HEK293 (cell line): ENCODE data around the gene UBR4.
A peak's percentile ranks its signal among the peaks of the same experiment; 100 is the strongest.

Source experiments
- CTCF ChIA-PET: fragments of 350-600 bp; formaldehyde crosslinking; extraction: SDS; loops from one replicate; lab custom pipeline; 2021; ENCODE audit warnings: antibody characterized with exemption; lab: Yijun Ruan, JAX
- POLR2A ChIA-PET: fragments of 300-600 bp; formaldehyde crosslinking; extraction: SDS; loops from one replicate; lab custom pipeline; 2020; ENCODE audit warnings: antibody characterized with exemption, inconsistent platforms; lab: Yijun Ruan, JAX
- H3K27ac ChIP-seq: fragments of 200-500 bp; sonication (Bioruptor generic); 2 replicates; pipeline ENCODE4 v1.5.1; 2014; ENCODE audit warnings: low read depth, low read length, control low read depth, inconsistent platforms; ENCODE audit errors: extremely low read depth
- H3K36me3 ChIP-seq, 2 experiments: fragments of 200-500 bp in 1 of 2; sonication (Bioruptor generic) in 1 of 2; 1 replicate in 1 of 2; 2 replicates in 1 of 2; pipeline ENCODE4 v1.5.1; 2014 to 2017; ENCODE audit warnings: inconsistent platforms in 2 of 2, low read length in 2 of 2; ENCODE audit not compliant: control insufficient read depth in 2 of 2, insufficient read depth in 1 of 2
- H3K4me1 ChIP-seq: fragments of 200-500 bp; sonication (Bioruptor generic); 2 replicates; pipeline ENCODE4 v1.5.1; 2014; ENCODE audit warnings: mild to moderate bottlenecking, low read length, inconsistent platforms; ENCODE audit not compliant: control insufficient read depth, insufficient read depth
- H3K4me3 ChIP-seq: 2 replicates; pipeline ENCODE4 v1.5.1; 2011; ENCODE audit warnings: low read depth, mild to moderate bottlenecking, control low read depth, low read length, moderate library complexity
- H3K9me3 ChIP-seq: fragments of 200-500 bp; sonication (Bioruptor generic); 2 replicates; pipeline ENCODE4 v1.5.1; 2014; ENCODE audit warnings: low read depth, low read length, inconsistent platforms; ENCODE audit not compliant: control insufficient read depth, insufficient read depth
- CTCF ChIP-seq: fragments of 450-650 bp; formaldehyde crosslinking; IDR thresholded peaks from 2 replicates; pipeline ENCODE4 v1.5.1; 2016; ENCODE audit warnings: missing biosample characterization, missing genetic modification characterization
- MEIS1 ChIP-seq: sonication (generic); formaldehyde crosslinking; IDR thresholded peaks from 2 replicates; pipeline ENCODE4 v1.8.1; 2022; ENCODE audit warnings: missing genetic modification reagents, mild to moderate bottlenecking, borderline replicate concordance
- PRDM2 ChIP-seq: fragments of 450-650 bp; formaldehyde crosslinking; IDR thresholded peaks from 2 replicates; pipeline ENCODE4 v1.5.1; 2016; ENCODE audit warnings: missing biosample characterization, missing genetic modification characterization, borderline replicate concordance
- ZNF148 ChIP-seq: fragments of 450-650 bp; formaldehyde crosslinking; IDR thresholded peaks from 2 replicates; pipeline ENCODE4 v1.5.0; 2017; ENCODE audit warnings: missing biosample characterization, missing genetic modification characterization, borderline replicate concordance
- ZNF280D ChIP-seq: fragments of 450-650 bp; formaldehyde crosslinking; IDR thresholded peaks from 2 replicates; pipeline ENCODE4 v1.5.1; 2016; ENCODE audit warnings: missing biosample characterization, missing genetic modification characterization
- ZNF311 ChIP-seq: fragments of 450-650 bp; formaldehyde crosslinking; IDR thresholded peaks from 2 replicates; pipeline ENCODE4 v1.5.1; 2017; ENCODE audit warnings: missing biosample characterization, missing genetic modification characterization, borderline replicate concordance
- ZNF48 ChIP-seq: fragments of 450-650 bp; formaldehyde crosslinking; IDR thresholded peaks from 2 replicates; pipeline ENCODE4 v1.5.1; 2016; ENCODE audit warnings: missing biosample characterization, missing genetic modification characterization
- ZNF518A ChIP-seq: fragments of 450-650 bp; formaldehyde crosslinking; conservative IDR thresholded peaks from 2 replicates; pipeline ENCODE4 v1.5.1; 2016; ENCODE audit warnings: low read depth, missing biosample characterization, missing genetic modification characterization
- ZNF521 ChIP-seq: fragments of 450-650 bp; formaldehyde crosslinking; IDR thresholded peaks from 2 replicates; pipeline ENCODE4 v1.5.1; 2017; ENCODE audit warnings: missing biosample characterization, mild to moderate bottlenecking, missing genetic modification characterization
- ZNF585B ChIP-seq: fragments of 450-650 bp; formaldehyde crosslinking; IDR thresholded peaks from 2 replicates; pipeline ENCODE4 v1.5.1; 2016; ENCODE audit warnings: missing biosample characterization, missing genetic modification characterization
- ZNF660 ChIP-seq: fragments of 450-650 bp; IDR thresholded peaks from 2 replicates; pipeline ENCODE4 v1.5.1; 2018; ENCODE audit warnings: missing biosample characterization, mild to moderate bottlenecking, missing genetic modification characterization
- ZNF707 ChIP-seq: fragments of 450-650 bp; formaldehyde crosslinking; IDR thresholded peaks from 2 replicates; pipeline ENCODE4 v1.5.1; 2016; ENCODE audit warnings: missing biosample characterization, missing genetic modification characterization
- ZNF768 ChIP-seq: fragments of 450-650 bp; formaldehyde crosslinking; IDR thresholded peaks from 2 replicates; pipeline ENCODE4 v1.5.1; 2018; ENCODE audit warnings: missing biosample characterization, mild to moderate bottlenecking, missing genetic modification characterization
- ZSCAN4 ChIP-seq: fragments of 450-650 bp; formaldehyde crosslinking; IDR thresholded peaks from 2 replicates; pipeline ENCODE4 v1.5.1; 2017; ENCODE audit warnings: missing biosample characterization, missing genetic modification characterization

The UBR4 gene

GRCh38 chr1:19240673-19241538 is 30.8 kb upstream of the UBR4 start (continued):
- TF ChIP-seq CTCF (tag by site-specific recombination) (peak; percentile 78), ZNF768 (tag by site-specific recombination) (no peak), ZNF521 (tag by site-specific recombination) (no peak)

GRCh38 chr1:19239876-19240275 is 29.8 kb upstream of the UBR4 start:
- Histone ChIP-seq H3K27ac (no peak overlapping the region), H3K36me3 (peaks cover 26 to 94% of the 10 kb centered on the region in 2 experiments), H3K4me3 (no peak overlapping the region), H3K9me3 (no peaks in the 10 kb centered on the region), H3K4me1 (no peaks in the 10 kb centered on the region)
- ChIA-PET POLR2A (no interaction called here), CTCF (interaction anchor here (0.7 to 3.6 kb wide), 9 partner anchors 11 to 1251 kb away, joined by 3 to 14 read pairs (median 4); no protein-coding TSS in a partner anchor)
- TF ChIP-seq ZNF48 (tag by site-specific recombination) = no peak
- no peak for TF ChIP-seq ZNF707 (tag by site-specific recombination)
- no peak for TF ChIP-seq ZSCAN4 (tag by site-specific recombination)
- no peak for TF ChIP-seq ZNF280D (tag by site-specific recombination)
- TF ChIP-seq ZNF148 = no peak
- no peak for TF ChIP-seq ZNF311 (tag by site-specific recombination)
- no peak for TF ChIP-seq MEIS1
- TF ChIP-seq PRDM2 (tag by site-specific recombination) = no peak
- no peak for TF ChIP-seq ZNF660 (tag by site-specific recombination)
- TF ChIP-seq ZNF518A (tag by site-specific recombination) = no peak
- no peak for TF ChIP-seq ZNF585B (tag by site-specific recombination)
